ENCODE measurements around the gene NFIA. TPM values are rescaled to one million over a fixed set of nuclear protein-coding genes. Genes with fewer than 3 reads are reported as not detected.

Gene NFIA
- total RNA-seq, 1 experiment from 2014 or later, result 20.9 TPM

DNA sequence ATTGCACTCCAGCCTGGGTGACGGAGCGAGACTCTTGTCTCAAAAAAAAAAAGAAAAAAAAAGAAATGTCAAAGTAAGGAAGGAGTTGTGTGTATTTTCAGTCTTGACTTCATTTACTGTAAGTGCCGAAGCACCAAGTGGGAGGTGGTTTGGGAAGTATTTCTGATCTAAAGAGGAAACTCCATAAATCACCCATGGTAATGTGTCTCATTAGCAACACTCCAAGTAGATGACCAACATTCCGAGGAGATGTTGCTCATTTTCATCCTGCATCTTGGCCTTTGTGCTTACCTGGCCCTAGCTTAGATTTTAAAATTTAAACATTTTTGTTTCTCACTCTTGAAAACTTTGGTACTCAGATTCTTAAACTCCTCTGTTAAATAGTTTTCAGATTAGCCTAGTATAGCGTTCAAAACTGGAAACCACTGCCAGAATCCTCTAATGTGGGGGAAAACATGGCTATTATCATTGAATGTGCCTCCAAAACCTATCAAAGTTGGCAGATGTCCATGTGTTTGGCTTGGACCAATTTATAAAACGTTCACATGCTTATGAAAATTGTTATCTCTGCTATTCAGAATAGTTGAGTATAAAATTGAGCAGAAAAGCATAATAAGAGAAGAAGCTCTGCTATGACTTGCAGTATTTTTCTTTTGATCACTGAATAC, 110.4 kb downstream of the NFIA start:
- CTCF ChIA-PET, result no interaction called here
- Histone ChIP-seq H3K9me3 (ENCODE audit: control insufficient read depth, insufficient read depth, low read depth, low read length) (no peaks in the 10 kb centered on the region), H3K4me1 (ENCODE audit: control insufficient read depth, insufficient read depth, low read length) (peaks cover 4% of the 10 kb centered on the region; the same call in 1 of the 2 replicates), H3K27ac (ENCODE audit: low read length) (no peak overlapping the region), H3K4me3 (ENCODE audit: low read depth in 2 of 2, low read length in 2 of 2) (no peak overlapping the region), H3K36me3 (ENCODE audit: control insufficient read depth, insufficient read depth, low read length) (no peaks in the 10 kb centered on the region), H3K27me3 (ENCODE audit: control insufficient read depth, insufficient read depth, low read length) (no peaks in the 10 kb centered on the region)
- no TSS peak for BruUV-seq (replicated peaks)
- intact Hi-C loops (cut with micrococcal nuclease; ENCODE audit: unreplicated experiment), result no loop called here
- DNase-seq (ENCODE audit: low read depth, low spot score) (no peak), ATAC-seq (no peak)
- TF ChIP-seq POLR2AphosphoS5 (IDR thresholded peaks at IDR 0.05; ENCODE audit: low read depth, low read length) (no peak), TCF7L2 (IDR thresholded peaks at IDR 0.05; ENCODE audit: low read depth, low read length) (no peak), SIN3A (IDR thresholded peaks at IDR 0.05; ENCODE audit: borderline replicate concordance, insufficient read depth, low read depth, low read length) (no peak)
- TF ChIP-seq, protein P1, sequence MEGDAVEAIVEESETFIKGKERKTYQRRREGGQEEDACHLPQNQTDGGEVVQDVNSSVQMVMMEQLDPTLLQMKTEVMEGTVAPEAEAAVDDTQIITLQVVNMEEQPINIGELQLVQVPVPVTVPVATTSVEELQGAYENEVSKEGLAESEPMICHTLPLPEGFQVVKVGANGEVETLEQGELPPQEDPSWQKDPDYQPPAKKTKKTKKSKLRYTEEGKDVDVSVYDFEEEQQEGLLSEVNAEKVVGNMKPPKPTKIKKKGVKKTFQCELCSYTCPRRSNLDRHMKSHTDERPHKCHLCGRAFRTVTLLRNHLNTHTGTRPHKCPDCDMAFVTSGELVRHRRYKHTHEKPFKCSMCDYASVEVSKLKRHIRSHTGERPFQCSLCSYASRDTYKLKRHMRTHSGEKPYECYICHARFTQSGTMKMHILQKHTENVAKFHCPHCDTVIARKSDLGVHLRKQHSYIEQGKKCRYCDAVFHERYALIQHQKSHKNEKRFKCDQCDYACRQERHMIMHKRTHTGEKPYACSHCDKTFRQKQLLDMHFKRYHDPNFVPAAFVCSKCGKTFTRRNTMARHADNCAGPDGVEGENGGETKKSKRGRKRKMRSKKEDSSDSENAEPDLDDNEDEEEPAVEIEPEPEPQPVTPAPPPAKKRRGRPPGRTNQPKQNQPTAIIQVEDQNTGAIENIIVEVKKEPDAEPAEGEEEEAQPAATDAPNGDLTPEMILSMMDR (IDR thresholded peaks at IDR 0.05), result no peak
- in situ Hi-C loops (cut with HindIII; ENCODE audit: low pct_unique_long_range_greater_than_20kb, low sequenced_read_pairs), result no loop called here
- POLR2A ChIA-PET, result interaction anchor here (0.6 kb wide), 1 partner anchor 122 kb away, joined by 3 read pairs; no protein-coding TSS in a partner anchor

GRCh38 chr1:61193808-61194207, 111.4 kb downstream of the NFIA start:
- ATAC-seq (no peak), DNase-seq (ENCODE audit: low read depth, low spot score) (no peak)
- Histone ChIP-seq H3K27ac (ENCODE audit: low read length) (no peak overlapping the region), H3K9me3 (ENCODE audit: control insufficient read depth, insufficient read depth, low read depth, low read length) (no peaks in the 10 kb centered on the region), H3K4me3 (ENCODE audit: low read depth in 2 of 2, low read length in 2 of 2) (no peak overlapping the region), H3K36me3 (ENCODE audit: control insufficient read depth, insufficient read depth, low read length) (no peaks in the 10 kb centered on the region), H3K27me3 (ENCODE audit: control insufficient read depth, insufficient read depth, low read length) (no peaks in the 10 kb centered on the region), H3K4me1 (ENCODE audit: control insufficient read depth, insufficient read depth, low read length) (peaks cover 4% of the 10 kb centered on the region; the same call in 1 of the 2 replicates)
- no TSS peak for BruUV-seq (replicated peaks)
- no peak for TF ChIP-seq TCF7L2 (IDR thresholded peaks at IDR 0.05; ENCODE audit: low read depth, low read length)
- TF ChIP-seq REST (IDR thresholded peaks at IDR 0.05; ENCODE audit: insufficient read depth in 1 of 2, low read depth in 2 of 2, low read length in 1 of 2), result no peak
- TF ChIP-seq SIN3A (IDR thresholded peaks at IDR 0.05; ENCODE audit: borderline replicate concordance, insufficient read depth, low read depth, low read length), result no peak
- no peak for TF ChIP-seq POLR2AphosphoS5 (IDR thresholded peaks at IDR 0.05; ENCODE audit: low read depth, low read length)
- TF ChIP-seq, protein P1 (IDR thresholded peaks at IDR 0.05), result no peak
- ChIA-PET CTCF (no interaction called here), POLR2A (no interaction called here)
- in situ Hi-C loops (cut with HindIII; ENCODE audit: low pct_unique_long_range_greater_than_20kb, low sequenced_read_pairs) (no loop called here), intact Hi-C loops (cut with micrococcal nuclease; ENCODE audit: unreplicated experiment) (no loop called here)

All from Panc1 (cell line).